GM18858 (cell line): ENCODE data around the gene CARD10.
"Not testable (repeated sequence)": the region's sequence is repeated elsewhere in the genome, so short reads cannot be mapped to it uniquely, and the experiment has no call there.

Experiments
- ATAC-seq: cut with Tn5 transposase; IDR thresholded peaks from one replicate; pipeline ENCODE4 v1.9.1; 2021; ENCODE audit not compliant: unreplicated experiment

The CARD10 gene

DNA sequence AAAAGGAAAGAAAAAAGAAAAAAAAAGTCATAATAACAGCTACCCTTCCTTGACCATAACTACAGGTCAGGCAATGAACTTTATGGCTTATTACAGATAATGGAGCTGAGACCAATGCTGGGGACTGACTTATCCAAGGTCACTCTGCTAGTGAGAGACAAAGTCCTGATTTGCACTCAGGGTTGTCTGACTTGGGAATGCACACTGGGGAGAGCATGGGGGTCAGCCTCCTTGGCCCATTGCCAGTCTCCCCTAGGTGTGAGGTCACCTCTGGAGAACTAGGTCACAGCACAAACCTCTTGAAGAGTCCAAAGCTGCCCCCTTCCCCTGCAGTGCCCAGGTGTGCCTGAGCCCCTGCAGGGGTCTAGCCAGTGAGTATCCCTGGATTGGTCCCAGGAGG lies 35.8 kb upstream of the CARD10 start:
- ATAC-seq = no peak

DNA sequence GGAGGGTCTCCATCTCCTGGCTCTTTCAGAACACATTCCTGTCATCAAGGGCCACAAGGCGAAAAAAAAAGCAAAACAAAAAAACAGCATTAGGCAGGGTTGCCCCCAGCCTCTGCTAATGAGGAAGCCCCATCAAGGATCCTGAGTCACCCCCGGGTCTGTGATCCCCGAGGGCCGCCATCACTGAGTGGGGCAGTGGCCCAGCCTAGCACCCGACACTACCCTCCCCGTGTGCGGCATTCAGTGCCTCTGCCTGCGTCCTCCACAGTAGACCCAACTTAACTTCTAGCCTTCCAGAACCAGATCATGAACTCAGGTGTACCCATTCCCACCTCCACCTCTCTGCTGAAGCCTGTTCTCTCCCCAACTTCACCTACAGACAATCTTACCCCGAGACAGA lies 34.5 kb upstream of the CARD10 start:
- ATAC-seq = no peak

DNA sequence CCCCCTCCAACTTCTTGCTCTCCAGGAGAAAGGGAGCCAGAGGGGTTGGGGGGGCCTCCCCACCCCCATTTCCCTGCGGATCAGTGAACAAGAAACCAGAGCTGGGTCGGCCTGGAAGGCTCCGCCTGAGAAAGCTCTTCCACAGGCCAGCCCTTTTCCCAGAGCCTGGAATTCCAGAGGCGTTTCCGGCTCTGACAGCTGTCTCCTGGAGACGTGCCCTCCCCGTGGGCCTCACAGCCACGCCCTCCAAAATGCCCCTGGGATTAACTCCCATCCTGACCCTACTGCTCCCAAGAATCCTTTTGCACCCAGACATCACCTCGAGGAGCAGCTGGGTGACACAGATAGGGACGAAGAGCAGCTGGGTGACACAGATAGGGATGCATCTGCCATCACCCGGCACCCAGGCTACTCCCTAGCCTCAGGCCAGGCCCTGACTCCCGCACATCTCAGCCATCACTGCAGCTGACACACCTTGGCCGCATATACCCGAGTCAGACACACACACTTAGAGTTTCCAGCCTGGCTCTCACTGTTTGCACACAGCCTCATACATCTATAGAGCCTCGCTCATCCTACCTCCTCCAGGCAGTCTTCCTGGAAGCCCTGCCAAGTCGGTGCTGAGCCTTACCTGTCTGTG lies 33.4 kb upstream of the CARD10 start:
- no peak for ATAC-seq

DNA sequence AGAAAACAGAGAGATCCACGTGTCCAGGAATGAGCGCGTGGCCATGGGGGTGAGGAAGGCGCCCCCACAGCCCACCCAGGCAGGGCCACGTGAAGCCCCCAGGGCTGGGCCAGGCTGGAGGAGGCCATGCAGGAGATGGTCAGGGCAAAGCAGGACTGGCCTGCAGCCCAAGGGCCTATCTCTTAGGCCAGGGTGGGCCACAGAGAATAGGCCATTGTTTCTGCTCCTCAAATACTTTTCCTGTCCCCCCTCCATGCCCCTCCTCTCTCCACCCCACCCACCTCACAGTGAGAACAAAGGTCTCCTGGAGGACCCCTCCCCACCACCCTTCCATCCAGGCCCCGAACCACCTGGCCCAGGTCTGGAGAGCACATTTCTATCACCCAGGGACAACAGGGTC lies 32.8 kb upstream of the CARD10 start:
- ATAC-seq = no peak

DNA sequence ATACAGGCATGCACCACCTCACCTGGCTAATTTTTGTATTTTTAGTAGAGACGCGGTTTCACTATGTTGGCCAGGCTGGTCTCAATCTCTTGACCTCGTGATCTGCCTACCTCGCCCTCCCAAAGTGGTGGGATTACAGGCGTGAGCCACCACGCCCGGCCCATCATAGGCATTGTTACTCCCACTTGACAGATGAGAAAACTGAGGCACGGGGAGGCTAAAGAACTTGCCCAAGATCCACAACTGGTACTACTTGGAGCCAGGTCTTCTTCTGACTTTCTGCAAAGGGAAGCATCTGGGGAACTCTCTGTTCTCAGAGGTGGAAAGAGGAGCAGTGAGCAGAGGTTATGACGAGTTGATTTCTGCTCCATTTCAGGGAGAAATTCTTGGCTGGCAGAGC lies 31.7 kb upstream of the CARD10 start:
- ATAC-seq = not testable (repeated sequence)

DNA sequence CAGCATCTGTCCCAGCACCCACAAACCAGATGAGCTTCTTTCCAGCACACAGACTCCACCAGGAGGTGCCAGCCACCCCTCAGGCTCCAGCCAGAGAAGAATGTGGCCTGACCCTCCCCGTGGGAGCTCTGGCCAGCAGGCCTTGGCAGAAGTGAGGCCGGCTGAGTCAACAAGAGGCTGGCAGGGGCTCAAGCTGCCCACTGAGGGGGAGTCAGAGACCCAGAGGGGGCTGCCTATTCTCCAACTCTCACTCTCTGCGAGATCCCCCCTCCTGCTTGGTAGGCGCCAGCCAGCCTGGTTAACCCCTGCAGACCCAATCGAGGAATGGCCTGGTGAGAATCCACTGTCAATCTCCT lies 30.5 kb upstream of the CARD10 start:
- no peak for ATAC-seq

DNA sequence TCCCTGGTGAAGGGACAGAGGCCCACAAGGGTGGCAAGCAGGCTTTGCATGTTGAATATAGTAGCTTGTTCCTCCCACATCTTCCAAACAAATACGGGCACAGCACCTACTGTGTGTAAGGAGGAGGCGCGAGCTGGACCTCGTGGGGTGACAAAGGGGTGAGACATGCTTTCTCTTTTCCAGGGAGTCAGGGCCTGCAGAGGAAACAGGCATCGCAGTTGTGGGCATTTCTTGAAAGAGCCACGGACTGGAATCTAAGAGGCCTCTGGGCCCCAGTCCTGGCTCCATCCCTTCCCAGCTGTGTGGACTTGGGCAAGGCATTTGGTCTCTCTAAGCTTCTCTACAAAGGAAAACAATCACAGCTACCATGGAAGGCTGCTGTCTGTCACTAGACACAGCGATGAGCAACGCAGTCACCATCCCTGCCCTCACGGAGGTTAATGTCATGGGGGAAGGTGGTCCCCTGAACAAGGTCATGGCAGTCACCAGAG lies 28.1 kb upstream of the CARD10 start:
- ATAC-seq = no peak

DNA sequence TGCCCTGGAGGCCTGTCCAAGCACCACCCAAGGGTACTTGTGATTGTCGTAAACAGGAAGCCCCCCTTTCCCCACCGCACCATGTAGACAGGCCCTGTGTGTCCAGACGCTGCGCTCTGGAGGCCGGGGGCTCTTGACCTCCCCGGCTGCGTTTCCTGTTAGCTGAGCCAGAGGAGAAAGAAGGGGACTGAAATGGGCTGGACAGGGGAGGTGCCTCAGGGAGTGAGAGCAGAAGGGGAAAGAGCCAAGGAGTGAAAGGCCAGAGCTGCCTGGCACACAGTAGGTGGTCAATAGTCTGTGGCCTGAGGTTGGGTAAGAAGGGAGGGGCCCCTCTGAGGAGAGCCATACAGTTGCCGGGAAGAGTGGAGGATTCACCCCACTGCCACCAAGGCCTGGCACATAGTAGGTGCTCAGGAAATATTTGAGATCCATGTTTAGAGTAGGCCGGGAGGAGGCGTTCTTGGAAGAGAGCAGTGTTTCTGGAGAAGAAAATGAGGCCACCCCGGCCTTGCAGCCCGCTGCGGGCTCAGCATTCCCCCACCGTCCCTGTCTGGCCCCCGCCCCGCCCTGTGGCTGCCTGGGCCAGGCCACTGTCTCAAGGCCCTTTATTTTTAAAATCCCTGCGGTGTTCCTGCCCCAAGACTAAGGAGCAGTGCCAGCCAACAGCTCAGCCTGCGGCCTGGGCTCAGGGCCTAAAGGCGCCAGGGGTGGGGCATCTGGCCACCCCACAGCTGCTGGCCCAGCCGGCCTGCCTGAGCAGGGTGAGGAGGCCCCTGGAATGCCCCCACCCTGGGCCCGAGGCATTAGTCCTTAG lies 27.4 kb upstream of the CARD10 start:
- no peak for ATAC-seq

DNA sequence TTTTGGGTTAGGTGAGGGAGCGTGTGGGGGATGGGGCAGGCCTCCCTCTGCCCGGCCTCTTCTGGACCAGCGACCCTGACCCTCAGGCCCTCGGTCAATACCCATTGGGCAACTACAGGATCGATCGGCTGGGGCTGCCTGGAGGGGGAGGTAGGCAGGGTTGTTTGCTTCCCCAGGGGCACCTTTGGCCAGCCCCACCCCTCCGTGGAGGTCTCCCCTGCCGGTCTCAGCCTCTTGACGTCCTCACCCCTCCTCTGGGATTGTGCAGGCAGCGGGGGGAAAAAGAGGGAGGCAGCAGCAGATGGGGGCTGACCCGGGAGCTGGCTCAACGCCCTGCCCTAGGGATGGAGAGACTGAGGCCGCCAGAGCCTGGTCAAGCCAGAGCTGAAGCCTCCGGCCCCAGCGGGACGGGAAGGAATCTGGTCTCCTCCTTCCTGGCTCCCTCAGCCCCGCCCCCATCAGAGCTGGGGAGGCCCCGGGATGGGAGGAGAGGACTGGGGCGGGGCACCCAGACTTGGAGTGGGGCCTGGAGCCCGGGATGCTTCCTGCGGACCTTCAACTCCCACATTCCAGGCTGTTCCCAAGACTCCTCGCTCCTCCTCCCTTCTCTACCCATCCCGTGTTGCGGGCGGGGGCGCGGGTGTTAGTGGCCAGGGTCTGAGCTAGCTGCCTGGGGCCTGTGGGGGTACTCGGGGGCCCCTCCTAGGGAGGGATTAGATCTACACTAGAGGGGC lies 26.7 kb upstream of the CARD10 start:
- ATAC-seq = no peak

DNA sequence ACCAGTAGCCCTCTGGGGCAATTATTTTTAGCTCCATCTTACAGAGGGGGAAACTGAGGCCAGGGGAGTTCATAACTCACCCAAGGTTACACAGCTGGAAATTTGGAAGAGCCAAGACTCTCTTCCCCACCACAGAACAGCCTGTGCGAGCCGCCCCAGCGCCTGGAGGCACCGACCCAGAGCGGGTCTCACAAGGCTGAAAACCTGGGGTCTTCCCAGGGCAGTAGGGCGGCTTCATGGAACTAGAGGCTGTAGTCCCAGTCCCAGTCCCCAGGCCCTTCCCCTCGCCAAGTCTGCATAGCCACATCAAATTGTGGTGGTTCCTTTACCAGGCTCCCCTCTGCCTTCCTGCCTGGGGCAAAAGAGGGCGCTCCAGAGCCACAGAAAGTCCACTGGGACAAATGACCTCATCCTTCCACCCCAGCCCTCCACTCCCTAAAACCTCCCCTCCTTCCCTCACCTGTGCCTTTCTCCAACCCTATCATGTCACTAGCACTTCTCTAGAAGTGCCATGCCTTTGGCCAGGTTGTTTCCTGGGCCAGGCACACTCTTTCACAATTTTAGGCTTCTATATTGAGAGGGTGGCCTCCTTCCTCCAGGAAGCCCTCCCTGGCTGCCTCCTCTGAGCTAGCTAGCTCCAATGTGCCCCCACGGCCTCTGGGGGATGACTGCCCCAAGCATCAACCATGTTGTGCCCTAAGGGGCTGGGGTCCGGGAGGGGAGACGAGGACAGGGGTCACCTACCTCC lies 25.9 kb upstream of the CARD10 start:
- ATAC-seq = no peak

DNA sequence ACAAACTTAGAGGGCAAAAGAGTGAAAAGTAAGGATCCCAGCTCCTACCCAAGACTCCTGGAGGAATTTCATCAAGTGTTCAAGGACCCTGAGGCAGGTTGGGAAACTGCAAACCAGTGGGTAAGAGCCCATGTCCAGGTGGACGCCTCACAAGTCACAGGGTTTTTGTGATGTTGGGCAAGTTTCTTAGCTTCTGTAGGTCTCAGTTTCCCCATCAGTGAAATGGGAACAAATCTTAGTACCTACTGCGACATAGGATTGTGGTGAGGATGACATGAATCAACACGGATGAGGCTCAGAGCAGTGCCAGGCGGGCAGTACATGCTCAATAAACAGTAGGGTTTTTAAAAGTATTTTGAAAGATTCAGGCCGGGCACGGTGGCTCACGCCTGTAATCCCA lies 23.7 kb upstream of the CARD10 start:
- ATAC-seq = no peak

DNA sequence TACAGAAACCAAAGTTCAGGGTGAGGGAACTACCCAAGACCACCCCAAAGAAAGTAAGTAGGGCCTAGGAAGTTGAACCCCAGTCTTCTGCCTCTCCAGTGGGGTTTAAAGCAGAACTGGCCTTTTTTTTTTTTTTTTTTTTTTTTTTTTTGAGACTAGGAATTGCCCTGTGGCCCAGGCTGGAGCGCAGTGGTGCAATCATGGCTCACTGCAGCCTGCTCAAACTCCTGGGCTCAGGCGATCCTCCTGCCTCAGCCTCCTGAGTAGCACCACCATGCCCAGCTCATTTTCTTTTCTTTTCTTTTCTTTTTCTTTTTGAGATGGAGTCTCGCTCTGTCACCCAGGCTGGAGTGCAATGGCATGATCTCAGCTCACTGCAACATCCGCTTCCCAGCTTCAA lies 23.2 kb upstream of the CARD10 start:
- ATAC-seq = not testable (repeated sequence)

DNA sequence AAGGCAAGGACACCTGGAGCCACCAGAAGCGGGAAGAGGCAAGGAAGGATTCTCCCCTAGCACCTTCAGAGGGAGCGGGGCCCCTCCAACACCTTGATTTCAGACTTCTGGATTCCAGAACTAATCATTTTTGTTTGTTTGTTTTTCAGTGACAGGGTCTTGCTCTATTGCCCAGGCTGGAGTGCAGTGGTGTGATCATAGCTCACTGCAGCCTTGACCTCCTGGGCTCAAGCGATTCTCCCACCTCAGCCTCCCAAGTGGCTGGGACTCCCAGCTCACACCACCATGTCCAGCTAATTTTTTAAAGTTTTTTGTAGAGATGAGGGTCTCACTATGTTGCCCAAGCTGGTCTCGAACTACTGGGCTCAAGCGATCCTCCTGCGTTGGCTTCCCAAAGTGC lies 20.6 kb upstream of the CARD10 start:
- ATAC-seq = not testable (repeated sequence)

DNA sequence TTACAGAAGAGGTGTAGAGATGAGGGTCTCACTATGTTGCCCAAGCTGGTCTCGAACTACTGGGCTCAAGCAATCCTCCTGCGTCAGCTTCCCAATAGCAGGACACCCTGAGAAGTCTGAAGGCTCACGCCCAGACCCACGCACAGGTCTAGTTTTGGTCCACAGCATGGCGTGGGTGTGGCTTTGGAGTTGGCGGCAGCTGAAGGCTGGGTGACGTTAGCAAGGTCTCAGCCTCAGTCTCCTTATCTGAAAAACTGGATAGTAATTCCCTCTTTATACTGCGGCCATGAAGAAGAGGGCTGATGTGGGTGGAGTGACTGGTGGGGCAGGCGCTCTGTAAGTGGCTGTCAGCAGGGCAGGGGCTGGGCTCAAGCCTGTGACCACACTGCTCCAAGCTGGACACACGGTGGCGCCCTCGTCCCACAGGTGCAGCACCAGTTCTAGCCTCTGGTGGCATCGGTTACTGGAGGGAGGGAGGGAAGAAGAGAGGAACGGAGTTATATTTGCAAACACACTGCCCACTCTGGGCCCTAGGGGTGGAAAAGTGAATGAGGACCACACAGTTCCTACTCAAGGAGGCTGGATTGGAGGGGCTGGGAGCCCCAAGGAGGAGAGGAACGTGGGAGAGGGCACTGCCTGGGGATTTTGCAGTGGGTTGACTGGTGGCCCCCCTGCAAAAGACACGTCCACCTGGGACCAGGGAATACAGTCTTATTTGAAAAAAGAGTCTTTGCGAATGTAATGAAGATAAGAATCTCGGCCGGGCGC lies 19.6 kb upstream of the CARD10 start:
- peak; percentile 57 for ATAC-seq

DNA sequence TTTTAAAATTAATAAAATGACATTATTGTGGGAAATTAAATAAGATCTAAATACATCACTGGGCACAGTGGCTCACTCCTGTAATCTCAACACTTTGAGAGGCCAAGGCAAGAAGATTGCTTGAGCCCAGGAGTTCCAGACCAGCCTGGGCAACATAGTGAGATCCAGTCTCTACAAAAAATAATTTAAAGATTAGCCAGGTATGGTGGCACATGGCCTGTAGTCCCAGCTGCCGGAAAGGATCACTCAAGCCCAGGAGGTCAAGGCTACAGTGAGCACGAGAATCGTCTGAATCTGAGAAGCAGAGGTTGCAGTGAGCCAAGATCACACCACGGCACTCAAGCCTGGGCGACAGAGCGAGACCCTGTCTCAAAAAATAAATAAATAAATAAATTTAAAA lies 15.9 kb upstream of the CARD10 start:
- no peak for ATAC-seq

DNA sequence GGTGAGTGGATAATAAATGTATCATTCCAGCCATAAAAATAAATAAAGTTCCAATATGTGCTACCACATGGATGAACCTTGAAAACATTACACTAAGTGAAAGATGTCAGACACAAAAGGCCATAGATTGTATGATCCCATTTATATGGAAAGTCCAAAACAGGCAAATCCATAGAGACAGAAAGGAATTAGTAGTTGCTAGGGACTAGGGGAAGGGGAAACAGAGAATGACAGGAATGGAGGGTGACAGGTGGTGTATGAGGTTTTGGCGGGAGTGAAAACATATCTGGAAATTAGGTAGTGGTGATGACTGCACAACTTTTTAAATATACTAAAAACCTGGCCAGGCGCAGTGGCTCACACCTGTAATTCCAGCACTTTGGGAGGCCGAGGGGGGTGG lies 15.2 kb upstream of the CARD10 start:
- no peak for ATAC-seq

DNA sequence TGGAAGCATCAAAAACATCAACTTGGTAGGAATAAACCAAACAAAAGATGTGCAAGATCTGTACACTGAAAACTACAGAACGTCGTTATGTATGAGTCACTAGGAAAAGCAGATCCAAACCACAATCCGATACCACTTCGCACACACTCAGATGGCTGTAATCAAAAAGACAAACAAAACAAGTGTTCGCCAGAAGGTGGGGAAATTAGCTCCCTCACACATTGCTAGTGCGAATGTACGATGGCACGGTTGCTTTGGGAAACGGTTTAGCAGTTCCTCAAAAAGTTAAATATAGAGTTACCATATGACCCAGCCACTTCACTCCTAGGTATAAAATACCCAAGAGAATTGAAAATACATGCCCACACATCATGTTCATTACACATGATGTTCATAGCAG lies 14.8 kb upstream of the CARD10 start:
- ATAC-seq = no peak

DNA sequence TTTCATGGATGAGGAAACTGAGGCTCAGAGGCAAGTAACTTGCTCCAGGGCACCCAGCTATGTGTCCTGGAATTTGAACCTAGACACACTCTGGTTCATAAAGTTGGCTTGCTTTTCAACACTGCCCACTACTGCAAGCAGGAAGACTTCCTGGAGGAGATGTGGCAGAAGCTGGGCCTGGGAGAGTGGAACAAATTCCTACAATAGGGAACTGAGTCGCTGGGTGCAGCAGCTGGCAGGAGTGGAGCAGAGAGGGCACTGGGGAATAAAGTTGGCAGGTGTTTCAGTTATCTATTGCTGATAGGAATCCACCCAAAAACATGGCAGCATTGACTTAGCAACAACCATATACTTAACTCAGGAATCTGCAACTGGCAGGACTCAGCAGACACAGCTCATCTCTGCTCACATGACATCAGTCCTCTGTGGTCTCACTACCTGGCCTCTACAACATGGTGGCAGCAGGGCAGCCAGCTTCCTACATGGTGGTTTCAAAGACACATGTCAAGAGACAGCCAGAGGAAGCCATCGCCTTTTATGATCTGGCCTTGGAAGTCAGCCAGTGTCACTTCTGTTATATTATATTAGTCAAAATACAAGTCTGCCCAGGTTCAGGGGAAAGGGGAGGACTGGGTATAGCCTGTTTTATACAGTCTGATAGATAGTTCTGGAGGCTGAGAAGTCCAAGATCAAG lies 10.6 kb upstream of the CARD10 start:
- no peak for ATAC-seq

DNA sequence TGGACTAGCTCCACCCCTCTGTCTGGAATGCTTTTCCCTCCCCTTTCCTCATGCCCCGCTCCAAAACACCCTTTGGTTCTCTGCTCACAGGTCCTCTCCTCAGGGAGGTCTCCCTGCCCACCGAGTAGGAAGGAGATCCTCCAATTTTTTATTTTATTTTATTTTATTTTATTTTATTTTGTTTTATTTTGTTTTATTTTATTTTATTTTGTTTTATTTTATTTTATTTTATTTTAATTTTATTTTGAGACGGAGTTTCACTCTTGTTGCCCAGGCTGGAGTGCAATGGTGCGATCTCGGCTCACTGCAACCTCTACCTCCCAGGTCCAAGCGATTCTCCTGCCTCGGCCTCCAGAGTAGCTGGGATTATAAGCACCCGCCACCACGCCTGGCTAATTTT lies 8.7 kb upstream of the CARD10 start:
- ATAC-seq = not testable (repeated sequence)
